NOMO-1 treated with DMSO at 0.1 percent for 48 hours (cell line): ENCODE results near the gene RAB6C.
"Not testable (repeated sequence)": the region's sequence is repeated elsewhere in the genome, so short reads cannot be mapped to it uniquely, and the experiment has no call there.

Experiments
- DNase-seq: peaks from one replicate; lab custom pipeline; 2025; ENCODE audit not compliant: unreplicated experiment; lab: John Stamatoyannopoulos, UW

RAB6C gene

DNA sequence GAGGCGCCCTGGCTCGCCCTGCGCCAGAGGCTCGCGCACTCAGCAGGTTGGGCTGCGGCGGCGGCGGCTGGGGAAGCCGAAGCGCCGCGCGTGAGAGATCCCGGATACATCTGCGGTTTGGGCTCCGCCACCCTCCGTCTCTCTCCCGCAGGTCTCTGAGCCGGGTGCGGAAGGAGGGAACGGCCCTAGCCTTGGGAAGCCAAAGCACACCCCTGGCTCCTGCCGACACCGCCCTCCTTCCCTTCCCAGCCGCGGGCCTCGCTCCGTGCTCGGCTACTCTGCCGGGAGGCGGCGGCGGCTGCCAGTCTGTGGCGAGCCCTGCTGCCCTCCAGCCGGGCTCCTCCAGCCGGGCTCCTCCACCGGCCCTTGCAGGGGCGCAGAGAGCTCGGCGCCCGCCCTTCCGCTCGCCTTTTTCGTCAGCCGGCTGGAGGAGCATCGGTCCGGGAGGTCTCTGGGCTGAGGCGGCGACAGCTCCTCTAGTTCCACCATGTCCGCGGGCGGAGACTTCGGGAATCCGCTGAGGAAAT lies at the start of gene RAB6C:
TSS of gene RAB6C (plus strand) at position 38 of the 527 bp plus-strand sequence. CDS start at position 488, 450 bp downstream.
- DNase-seq: not testable (repeated sequence)

DNA sequence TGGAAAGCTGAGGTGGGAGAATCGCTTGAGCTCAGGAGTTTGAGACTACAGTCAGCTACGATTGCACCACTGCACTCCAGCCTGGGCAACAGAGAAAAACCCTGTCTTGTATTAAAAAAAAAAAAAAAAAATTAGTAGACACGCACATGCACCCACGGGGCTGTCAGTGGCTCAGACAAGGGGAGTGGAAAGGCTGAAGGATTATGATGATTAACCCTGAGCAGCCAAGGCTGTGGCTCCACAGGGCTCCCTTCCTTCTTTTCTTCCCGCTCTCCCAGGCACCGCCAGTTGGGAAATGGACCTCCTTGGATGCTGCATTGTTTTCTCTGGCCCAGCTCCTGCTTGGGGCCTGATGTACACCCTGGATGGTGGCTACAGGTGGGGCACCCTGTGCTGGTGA lies 49.0 kb upstream of the RAB6C start:
- DNase-seq: no peak

DNA sequence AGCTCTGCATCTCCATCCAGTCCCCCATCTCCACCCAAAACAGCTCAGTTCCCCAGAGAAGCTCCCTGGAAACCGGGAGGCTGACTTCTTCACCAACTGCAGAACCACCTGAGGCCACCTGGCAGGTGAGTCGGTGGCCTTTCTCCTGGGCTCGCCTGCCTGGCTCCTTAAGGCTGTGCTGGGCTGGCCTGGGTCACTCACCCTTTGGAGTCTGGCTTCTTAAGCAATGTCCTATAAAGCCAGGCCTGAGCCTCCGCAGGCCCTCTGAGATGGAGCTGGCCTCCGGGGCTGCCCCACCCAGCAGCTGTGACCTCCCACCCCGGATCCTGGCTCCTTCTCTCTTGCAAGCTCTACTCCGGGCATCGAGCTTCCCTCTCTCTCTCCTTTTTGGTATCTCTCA lies 46.1 kb upstream of the RAB6C start:
- DNase-seq: not testable (repeated sequence)

DNA sequence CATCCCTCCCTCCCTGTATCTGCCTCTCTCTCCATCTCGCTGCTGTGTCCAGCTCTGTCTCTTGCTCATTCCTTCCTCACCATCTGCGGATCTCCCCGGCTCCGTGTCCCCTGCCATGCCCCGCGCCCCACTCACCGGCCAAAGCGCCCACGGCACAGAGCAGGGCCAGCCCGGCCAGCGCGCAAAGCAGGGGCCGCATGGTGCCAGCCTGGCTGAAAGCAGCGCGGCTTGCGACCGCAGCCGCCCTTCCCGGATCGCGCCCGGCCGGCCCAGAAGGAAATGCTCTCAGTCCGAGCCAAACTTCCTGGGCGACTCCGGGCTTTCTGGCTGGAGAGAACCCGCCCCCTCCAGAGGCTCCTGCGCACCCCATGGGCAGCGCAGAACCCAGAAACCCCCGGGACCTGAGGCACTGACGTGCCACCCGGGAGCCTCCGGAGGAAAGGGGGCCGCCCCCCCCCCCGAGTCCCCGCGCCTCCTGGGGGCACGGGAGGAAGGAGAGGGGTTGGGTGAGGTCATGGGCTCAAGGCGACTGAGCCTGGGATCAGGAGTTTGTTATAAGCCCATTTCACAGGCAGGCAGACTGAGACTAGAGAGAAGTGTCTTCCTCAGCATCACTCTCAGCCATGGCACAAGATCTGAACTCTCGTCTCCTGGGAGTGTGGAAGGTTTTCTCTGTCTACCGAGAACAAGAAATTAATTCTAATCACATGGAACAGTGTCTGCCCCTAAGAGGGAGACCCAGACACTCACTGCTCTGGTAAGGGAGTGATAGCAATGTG lies 45.2 kb upstream of the RAB6C start:
- DNase-seq: no peak

DNA sequence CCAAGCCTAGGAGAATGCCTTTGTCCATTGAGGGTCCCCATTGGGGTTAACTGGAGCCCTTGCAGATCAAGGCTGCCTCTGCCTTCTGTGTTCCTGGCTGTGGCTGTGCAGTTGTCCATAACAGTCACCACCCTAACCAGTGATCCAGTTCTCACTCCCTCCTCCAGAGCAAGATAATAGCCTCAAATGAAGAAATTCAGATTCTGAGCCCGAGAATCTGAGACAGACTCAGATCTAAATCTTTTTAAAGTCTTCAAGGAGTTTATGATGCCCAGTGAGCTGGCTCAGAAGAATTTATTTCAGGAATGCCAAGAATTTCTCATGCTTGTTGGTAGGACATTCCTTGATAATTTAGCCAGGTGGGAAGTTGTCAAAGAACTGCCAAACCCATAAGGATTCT lies 44.3 kb upstream of the RAB6C start:
- DNase-seq: no peak

DNA sequence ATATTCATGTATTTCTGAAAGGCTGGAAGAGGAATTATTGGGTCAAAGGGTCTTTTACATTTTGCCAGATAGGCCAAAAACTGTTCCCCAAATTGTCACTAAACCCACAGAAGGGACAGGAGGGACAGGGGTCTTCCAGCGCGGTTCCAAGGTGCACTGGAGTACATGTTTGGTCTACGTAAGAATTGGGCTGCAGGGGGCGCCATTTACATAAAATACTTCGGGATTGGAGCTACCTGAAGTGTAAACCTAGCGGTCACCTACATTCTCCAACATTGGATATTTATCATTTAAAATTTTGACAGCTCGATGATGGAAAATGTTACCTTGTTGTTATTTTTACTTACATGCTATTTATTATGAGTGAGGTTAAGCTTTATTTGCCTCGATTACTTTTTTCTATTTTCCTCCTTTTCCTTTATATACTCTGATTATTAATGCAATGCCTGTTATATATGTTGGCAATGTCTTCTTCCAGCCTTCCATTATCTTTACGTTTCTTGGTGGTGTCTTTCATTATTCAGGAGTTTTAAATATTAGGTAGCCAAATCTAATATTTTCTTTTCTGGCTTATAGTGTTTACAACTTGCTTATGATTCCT lies 43.0 kb upstream of the RAB6C start:
- DNase-seq: peak; percentile 11

DNA sequence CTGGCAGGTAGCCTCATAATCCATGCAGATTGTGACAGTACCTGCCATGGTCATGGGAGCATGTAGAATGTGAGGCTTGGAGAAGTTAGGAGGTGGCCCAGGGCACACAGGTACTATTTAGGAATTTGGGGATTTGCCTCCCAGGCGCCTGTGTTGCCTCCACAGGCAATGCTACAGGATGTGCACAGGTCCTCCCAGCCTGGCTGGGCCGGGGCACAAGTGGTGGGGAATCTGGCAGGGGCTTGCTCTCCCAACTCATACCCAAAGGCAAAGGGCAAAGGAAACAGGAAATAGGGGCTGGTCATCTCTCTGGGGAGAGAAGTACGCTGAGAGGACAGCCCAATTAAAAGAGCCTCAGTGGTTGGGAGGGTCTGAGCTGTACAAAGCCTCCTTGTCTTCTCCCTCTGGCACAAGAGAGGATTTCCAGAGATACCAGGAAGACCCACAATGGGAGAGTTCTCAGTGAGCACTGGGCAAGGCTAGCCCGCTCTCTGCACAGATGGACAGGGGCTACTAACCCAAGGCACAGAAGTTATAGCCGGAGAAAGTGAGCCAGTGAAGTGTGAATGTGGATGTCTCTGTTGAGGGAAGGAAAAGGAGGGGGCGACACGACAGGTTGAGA lies 40.5 kb upstream of the RAB6C start:
- not testable (repeated sequence) for DNase-seq

DNA sequence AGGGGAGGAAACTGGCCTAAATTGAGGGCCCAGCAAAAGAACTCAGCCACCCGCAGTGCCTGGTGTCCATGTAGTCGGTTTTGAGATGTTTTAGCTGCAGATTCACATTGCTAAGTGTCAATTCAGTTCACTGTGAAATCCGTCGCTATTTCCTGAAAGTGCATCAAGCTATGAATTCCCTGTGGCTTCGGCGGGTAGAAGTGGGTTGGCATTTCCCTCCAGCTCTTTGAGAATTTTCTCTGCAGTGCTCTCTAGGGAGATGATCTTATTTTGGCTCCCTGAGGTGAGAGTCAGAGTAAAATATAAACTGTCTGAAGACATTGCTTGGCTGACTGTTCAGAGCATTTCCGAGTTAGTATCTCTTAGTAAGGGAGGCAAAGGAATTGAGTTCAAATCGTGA lies 36.0 kb upstream of the RAB6C start:
- not testable (repeated sequence) for DNase-seq

DNA sequence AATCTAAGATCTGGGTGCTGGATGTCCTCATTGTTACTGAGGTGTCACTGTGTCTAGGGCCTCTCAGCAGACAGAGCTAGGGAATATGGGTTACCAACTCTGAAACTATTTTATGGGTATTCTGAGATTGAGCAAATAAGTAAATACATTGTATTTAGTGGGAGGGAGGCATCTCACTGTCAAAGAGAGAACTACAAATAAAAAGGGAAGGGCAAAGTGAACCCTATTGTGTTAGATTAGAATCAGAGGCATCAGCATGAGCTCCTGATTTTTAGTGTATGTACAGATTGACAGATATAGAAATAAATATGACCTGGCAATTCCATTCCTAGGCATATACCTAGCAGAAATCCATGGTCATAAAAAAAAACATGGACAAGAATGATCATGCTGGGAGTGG lies 33.9 kb upstream of the RAB6C start:
- DNase-seq: no peak

DNA sequence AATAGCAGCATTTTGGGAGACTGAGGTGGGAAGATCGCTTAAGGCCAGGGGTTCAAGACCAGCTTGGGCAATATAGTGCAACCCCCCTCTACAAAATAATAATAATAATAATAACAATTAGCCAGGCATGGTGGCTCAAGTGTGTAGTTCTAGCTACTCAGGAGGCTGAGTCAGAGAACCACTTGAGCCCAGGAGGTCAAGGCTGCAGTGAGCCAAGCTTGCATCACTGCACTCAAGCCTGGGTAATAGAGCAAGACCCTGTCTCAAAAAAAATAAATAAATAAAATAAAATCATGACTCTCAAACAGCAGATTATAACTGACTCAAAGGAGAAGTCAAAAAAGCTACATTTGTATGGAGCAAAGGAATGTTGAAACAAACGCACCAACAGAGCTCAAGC lies 31.8 kb upstream of the RAB6C start:
- DNase-seq: not testable (repeated sequence)

DNA sequence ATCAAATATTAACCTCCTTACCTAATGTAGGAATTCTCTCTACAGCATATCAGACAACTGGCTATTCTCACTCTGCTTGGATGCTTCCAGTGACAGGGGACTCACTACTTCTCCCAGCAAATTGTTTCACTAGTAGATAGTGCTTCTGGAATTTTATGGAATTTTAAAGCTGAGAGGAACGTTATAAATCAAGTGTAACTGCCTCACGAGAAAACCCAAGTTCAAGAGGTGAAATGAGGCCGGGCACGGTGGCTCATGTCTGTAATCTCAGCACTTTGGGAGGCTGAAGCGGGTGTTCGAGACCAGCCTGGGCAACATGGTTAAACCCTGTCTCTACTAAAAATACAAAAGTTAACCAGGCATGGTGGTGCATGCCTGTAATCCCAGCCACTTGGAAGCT lies 23.3 kb upstream of the RAB6C start:
- DNase-seq: not testable (repeated sequence)

DNA sequence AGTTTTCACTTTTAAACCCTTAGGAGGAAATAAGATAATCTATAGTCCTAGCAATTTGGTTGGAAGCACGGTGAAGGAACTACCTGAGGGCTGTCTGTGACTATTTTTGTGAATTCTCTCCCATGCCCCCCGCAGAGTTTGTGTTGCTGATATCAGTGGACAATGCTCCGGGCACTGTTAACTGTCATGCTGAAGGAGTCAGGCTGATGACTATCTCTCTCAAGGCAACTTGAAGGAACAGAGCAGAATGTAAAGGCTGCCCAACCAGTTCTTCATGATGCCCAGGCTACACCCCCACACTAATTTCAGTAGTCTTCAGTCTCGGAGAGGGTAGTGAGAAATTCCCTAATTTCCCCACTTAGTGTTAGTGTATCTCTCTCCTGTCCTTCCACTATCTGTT lies 21.6 kb upstream of the RAB6C start:
- no peak for DNase-seq

DNA sequence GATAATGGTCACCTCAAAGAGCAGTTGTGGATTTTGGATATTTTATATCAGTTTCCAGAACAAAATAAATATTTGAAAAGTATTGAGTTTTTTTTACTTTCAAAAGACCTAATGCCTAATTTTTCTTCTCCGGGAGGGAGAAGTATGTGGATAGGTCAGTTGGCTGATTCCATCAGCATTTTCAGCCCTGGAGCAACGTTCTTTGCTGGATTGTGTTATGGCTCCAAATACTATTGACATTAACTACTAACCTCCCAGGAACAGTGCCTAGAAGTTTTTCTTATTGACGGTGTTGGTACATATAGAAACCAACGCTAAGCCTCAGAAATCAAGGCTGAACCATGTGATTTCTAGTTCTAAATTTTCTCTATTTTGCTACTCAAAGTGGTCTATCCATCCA lies 20.7 kb upstream of the RAB6C start:
- not testable (repeated sequence) for DNase-seq

DNA sequence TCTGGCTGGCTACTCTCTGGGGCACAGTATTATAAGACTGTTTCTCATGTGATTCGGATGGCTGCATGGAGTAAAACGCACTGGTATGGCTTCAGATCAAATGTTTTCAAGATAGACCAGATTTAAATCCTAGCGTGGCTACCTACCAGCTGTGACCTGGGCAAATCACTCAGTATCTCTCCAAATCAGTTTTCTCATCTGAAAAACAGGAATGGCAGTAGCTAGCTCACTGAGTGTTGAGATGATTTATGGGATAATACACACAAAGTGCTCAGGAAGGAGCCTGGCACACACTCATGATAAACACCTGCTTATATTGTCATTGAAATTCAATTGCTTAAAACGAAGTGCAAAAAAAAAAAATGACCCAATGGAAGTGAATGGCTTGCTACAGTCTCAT lies 10.9 kb upstream of the RAB6C start:
- not testable (repeated sequence) for DNase-seq

DNA sequence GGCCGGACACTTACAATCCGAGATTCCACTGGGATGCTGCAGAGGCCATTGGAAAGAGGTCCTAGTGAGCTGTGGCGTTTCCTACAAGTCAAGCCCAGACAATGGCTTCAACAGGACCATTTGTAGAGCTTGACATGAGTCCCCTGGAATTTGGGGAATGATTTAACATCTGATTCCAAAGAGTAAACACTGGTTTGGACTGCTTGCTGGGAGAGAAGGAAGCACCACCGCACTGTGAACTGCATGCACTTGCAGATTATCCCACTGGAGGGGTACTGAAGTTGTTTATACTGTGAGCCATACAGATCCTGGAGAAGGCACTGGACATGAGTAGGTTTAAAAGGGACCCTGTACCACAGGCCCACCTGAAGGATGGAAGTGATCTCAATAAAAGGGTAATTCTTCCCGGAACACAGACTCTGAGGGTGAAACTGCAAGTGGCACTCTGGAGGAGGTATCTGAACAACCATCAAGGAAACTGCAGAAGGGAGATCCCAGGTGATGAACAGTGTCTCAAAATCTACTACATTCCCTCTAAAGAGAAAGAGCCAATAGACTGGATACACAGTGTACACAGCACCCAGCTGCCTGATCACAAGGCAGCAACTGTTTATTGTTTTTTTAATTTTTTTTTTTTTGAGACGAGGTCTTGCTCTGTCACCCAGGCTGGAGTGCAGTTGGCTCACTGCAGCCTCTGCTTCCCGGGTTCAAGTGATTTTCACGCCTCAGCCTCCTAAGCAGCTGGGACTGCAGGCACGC lies 4.3 kb upstream of the RAB6C start:
- no peak for DNase-seq

DNA sequence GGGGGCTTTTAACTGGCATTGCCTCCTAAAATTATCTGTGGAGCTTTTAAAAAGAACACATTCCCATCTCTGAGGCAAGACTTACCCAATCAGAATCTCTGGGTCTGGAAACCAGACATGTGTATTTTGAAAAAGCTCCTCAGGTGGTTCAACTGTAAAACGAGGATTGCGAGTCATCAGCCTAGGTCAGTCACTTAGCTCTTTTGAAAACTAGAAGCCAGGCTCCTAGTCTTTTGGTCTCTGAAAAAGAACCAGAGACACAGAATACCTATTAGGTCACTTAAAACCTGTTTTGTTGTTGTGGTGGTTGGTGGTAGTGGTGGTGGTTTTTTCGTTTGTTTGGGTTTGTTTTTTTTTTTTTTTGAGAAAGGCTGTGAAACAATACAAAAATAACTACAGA lies 2.5 kb upstream of the RAB6C start:
- not testable (repeated sequence) for DNase-seq

DNA sequence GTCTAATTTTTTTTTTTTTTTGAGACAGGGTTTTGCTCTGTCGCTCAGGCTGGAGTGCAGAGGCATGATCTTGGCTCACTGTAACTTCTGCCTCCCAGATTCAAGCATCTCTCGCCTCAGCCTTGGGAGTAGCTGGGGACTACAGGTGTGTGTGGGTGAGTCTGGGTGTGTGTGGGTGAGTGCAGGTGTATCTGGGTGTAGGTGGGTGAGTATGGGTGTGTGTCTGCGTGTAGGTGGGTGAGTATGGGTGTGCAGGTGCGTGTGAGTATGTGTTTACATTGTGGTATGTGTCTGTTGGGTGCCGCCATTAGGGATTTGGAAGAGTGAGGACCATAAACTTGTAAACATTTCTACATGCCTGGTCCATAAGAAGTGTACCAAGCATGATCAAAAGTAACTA lies 1.5 kb upstream of the RAB6C start:
- no peak for DNase-seq

DNA sequence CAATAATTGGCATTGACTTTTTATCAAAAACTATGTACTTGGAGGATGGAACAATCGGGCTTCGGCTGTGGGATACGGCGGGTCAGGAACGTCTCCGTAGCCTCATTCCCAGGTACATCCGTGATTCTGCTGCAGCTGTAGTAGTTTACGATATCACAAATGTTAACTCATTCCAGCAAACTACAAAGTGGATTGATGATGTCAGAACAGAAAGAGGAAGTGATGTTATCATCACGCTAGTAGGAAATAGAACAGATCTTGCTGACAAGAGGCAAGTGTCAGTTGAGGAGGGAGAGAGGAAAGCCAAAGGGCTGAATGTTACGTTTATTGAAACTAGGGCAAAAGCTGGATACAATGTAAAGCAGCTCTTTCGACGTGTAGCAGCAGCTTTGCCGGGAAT lies 780 bp downstream of the RAB6C start:
- peak; percentile 2 for DNase-seq

DNA sequence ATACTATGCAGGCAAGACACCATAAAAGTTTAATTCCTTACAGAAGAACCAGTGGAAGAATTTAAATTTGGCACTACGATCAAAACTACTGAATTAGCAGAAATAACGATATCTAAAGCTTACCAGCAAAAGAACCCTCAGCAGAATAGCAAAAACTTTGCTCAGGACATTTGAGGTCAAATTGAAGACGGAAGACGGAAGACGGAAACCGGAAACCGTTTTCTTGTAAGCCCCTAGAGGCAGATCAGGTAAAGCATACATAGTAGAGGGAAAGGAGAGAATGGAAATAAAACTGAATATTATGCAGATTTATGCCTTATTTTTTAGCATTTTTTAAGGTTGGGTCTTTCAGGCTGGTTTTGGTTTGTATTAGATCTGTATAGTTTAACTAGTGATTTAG lies 2.2 kb downstream of the RAB6C start:
- not testable (repeated sequence) for DNase-seq

DNA sequence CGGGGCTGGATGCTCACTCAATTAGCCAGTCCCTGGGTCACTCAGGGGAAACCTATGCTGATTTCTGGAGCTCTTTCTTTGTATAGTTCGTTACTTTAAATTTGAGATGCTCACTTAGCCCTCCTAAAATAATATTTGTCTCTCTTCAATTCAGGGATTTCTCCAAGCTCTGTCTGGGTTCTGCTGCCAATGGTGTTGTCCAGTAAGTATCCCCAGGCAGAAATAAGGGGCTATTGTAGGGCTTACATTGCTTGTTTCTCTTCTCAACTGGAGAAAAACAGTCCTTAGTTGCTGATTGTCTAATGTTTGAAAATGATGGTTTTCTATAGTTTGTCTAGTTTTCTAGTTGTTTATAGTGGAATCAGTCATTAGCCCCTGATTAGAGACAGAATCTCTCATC lies 5.0 kb downstream of the RAB6C start:
- no peak for DNase-seq

DNA sequence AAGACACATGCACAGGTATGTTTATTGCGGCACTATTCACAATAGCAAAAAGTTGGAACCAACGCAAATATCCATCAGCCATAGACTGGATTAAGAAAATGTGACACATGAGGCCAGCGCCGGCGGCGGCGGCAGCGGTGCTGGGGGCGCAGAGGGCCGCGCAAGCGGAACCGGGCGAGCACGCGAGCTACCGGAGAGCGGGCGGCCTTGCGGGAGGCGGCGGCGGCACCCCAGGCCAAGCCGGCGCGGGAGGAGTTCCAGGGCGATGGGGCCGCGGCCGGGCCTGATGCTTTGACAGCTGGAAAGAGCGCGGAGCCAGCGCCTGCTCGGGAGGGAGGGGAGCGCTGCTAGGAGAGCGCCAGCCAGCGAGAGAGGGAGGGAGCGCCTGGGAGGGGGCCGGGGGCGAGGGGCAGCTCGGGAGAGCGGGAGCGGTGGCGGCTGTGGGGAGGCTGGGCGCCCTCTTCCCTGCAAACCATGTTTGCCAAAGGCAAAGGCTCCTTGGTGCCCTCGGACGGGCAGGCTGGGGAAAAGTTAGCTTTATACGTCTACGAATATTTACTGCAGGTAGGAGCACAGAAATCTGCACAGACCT lies 13.0 kb downstream of the RAB6C start:
- DNase-seq: not testable (repeated sequence)
